Mesenchymal stem cell (in vitro differentiated cells and primary cell): Measurements from ENCODE around the gene CEMIP2.

Experiments used
- DNase-seq: peaks from one replicate; pipeline ENCODE4 v3.0.0-alpha.2; 2013
- H2AFZ ChIP-seq: one replicate; pipeline ENCODE4 v1.6.1; 2013; ENCODE audit warnings: low read depth, mild to moderate bottlenecking, control low read depth, inconsistent platforms, low read length, moderate library complexity
- H2AK5ac ChIP-seq: 2 replicates; pipeline ENCODE4 v1.6.1; 2013; ENCODE audit warnings: low read length, moderate library complexity, mild to moderate bottlenecking, inconsistent platforms; ENCODE audit not compliant: severe bottlenecking
- H2BK120ac ChIP-seq: one replicate; pipeline ENCODE4 v1.6.1; 2013; ENCODE audit warnings: low read depth, mild to moderate bottlenecking, inconsistent platforms, low read length, moderate library complexity
- H2BK12ac ChIP-seq, 2 experiments: one replicate each; pipeline ENCODE4 v1.6.1; 2013; ENCODE audit warnings: inconsistent platforms in 2 of 2, low read length in 2 of 2, mild to moderate bottlenecking in 2 of 2, moderate library complexity in 2 of 2, control low read depth in 1 of 2
- H2BK15ac ChIP-seq: one replicate; pipeline ENCODE4 v1.6.1; 2013; ENCODE audit warnings: mild to moderate bottlenecking, low read depth, inconsistent platforms; ENCODE audit not compliant: poor library complexity, severe bottlenecking
- H2BK5ac ChIP-seq: 2 replicates; pipeline ENCODE4 v1.6.1; 2013; ENCODE audit warnings: low read depth, mild to moderate bottlenecking, low read length, control low read depth, inconsistent platforms; ENCODE audit not compliant: poor library complexity, severe bottlenecking
- H3K14ac ChIP-seq, 2 experiments: one replicate each; pipeline ENCODE4 v1.6.1; 2013; ENCODE audit warnings: inconsistent platforms in 2 of 2, low read length in 2 of 2, control low read depth in 1 of 2, mild to moderate bottlenecking in 1 of 2, moderate library complexity in 1 of 2
- H3K18ac ChIP-seq, 2 experiments: one replicate each; pipeline ENCODE4 v1.6.1; 2013; ENCODE audit warnings: inconsistent platforms in 2 of 2, low read length in 2 of 2, control low read depth in 1 of 2, low read depth in 1 of 2, mild to moderate bottlenecking in 1 of 2
- H3K23ac ChIP-seq, 2 experiments: one replicate each; pipeline ENCODE4 v1.6.1; 2013; ENCODE audit warnings: inconsistent platforms in 2 of 2, low read length in 2 of 2, mild to moderate bottlenecking in 2 of 2, moderate library complexity in 2 of 2, control low read depth in 1 of 2
- H3K27ac ChIP-seq: 2 replicates; pipeline ENCODE4 v1.5.1; 2013; ENCODE audit warnings: mild to moderate bottlenecking, moderate library complexity, low read length, control low read depth, inconsistent platforms; ENCODE audit not compliant: poor library complexity, severe bottlenecking
- H3K27me3 ChIP-seq, 2 experiments: 2 replicates each; pipeline versions ENCODE4 v1.6.1 to v1.7.0; 2013; ENCODE audit warnings: low read length in 2 of 2, mild to moderate bottlenecking in 2 of 2, moderate library complexity in 2 of 2, control low read depth in 1 of 2, inconsistent platforms in 1 of 2; ENCODE audit not compliant: control insufficient read depth in 1 of 2, insufficient read depth in 1 of 2
- H3K36me3 ChIP-seq, 2 experiments: 2 replicates each; pipeline versions ENCODE4 v1.6.1 to v1.7.0; 2013; ENCODE audit warnings: low read length in 2 of 2, control low read depth in 1 of 2, inconsistent platforms in 1 of 2, low read depth in 1 of 2, mild to moderate bottlenecking in 1 of 2; ENCODE audit not compliant: insufficient read depth in 2 of 2, control insufficient read depth in 1 of 2
- H3K4ac ChIP-seq, 2 experiments: one replicate each; pipeline ENCODE4 v1.6.1; 2013; ENCODE audit warnings: inconsistent platforms in 2 of 2, low read length in 2 of 2, mild to moderate bottlenecking in 2 of 2, moderate library complexity in 2 of 2, control low read depth in 1 of 2, low read depth in 1 of 2
- H3K4me1 ChIP-seq: 2 replicates; pipeline ENCODE4 v1.6.1; 2013; ENCODE audit warnings: low read depth, low read length, control low read depth; ENCODE audit not compliant: control insufficient read depth, insufficient read depth
- H3K4me2 ChIP-seq: 2 replicates; pipeline ENCODE4 v1.6.1; 2013; ENCODE audit warnings: low read length, mild to moderate bottlenecking, inconsistent platforms; ENCODE audit not compliant: poor library complexity, severe bottlenecking
- H3K4me3 ChIP-seq, 2 experiments: 2 replicates each; pipeline versions ENCODE4 v1.5.1 to v1.7.0; 2013; ENCODE audit warnings: low read length in 2 of 2, mild to moderate bottlenecking in 2 of 2, control low read depth in 1 of 2, low read depth in 1 of 2; ENCODE audit not compliant: insufficient read depth in 1 of 2
- H3K79me1 ChIP-seq: replicated peaks from 2 replicates; pipeline ENCODE4 v1.6.1; 2013; ENCODE audit warnings: mild to moderate bottlenecking, control low read depth, low read length, inconsistent platforms; ENCODE audit not compliant: poor library complexity, severe bottlenecking
- H3K9ac ChIP-seq: 2 replicates; pipeline ENCODE4 v1.7.0; 2013; ENCODE audit warnings: mild to moderate bottlenecking, low read length, moderate library complexity
- H3K9me3 ChIP-seq: 2 replicates; pipeline ENCODE4 v1.7.0; 2013; ENCODE audit warnings: mild to moderate bottlenecking, low read length; ENCODE audit not compliant: control insufficient read depth
- H4K8ac ChIP-seq: one replicate; pipeline ENCODE4 v1.6.1; 2013; ENCODE audit warnings: inconsistent platforms, mild to moderate bottlenecking, low read length, moderate library complexity
- H4K91ac ChIP-seq: one replicate; pipeline ENCODE4 v1.6.1; 2013; ENCODE audit warnings: mild to moderate bottlenecking, low read length, inconsistent platforms
- whole genome bisulfite sequencing: methylation state at CpG from one replicate; pipeline ENCODE4 v1.1.7; 2013; ENCODE audit warnings: mixed read lengths; 5-methylcytosine and 5-hydroxymethylcytosine counted together

CEMIP2 gene

DNA sequence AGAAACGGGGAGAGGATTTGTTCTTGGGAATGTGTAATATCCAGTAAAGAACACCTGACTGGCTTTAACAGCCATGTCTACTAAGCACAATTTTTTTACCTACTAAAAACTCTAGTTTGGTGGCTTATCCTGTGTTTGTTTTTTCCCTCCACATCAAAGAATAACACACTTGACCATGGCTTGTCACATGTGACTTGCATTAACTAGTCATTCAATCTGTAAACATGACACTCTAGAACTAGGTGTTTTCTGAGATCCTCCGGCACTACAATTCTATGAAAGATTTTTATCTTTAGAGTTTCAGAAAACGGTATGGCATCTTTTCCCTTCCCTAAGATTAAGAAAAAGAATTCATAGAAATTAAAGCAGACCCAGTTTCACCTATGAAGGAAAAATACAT, 103.7 kb downstream of the CEMIP2 start:
- DNase-seq = no peak
- no peak overlapping the region for H3K23ac ChIP-seq
- no peak overlapping the region for H4K8ac ChIP-seq
- no peak overlapping the region for H2AFZ ChIP-seq
- H2AK5ac ChIP-seq = no peak overlapping the region
- no peak overlapping the region for H3K18ac ChIP-seq
- no peak overlapping the region for H2BK5ac ChIP-seq
- no peaks in the 10 kb centered on the region for H3K9me3 ChIP-seq
- H2BK12ac ChIP-seq = no peak overlapping the region
- H3K36me3 ChIP-seq = no peaks in the 10 kb centered on the region
- H2BK15ac ChIP-seq = no peak overlapping the region
- no peaks in the 10 kb centered on the region for H3K27me3 ChIP-seq
- H3K14ac ChIP-seq = no peak overlapping the region
- H2BK120ac ChIP-seq = no peak overlapping the region
- H3K4me1 ChIP-seq = no peaks in the 10 kb centered on the region
- H4K91ac ChIP-seq = no peak overlapping the region
- no peak overlapping the region for H3K9ac ChIP-seq
- WGBS = 100% methylated on average over 2 of the region's 3 CpGs
- peak overlapping the region; percentile 74 for H3K27ac ChIP-seq
- no peaks in the 10 kb centered on the region for H3K79me1 ChIP-seq
- H3K4me2 ChIP-seq = no peak overlapping the region
- no peak overlapping the region for H3K4ac ChIP-seq
- no peak overlapping the region for H3K4me3 ChIP-seq

DNA sequence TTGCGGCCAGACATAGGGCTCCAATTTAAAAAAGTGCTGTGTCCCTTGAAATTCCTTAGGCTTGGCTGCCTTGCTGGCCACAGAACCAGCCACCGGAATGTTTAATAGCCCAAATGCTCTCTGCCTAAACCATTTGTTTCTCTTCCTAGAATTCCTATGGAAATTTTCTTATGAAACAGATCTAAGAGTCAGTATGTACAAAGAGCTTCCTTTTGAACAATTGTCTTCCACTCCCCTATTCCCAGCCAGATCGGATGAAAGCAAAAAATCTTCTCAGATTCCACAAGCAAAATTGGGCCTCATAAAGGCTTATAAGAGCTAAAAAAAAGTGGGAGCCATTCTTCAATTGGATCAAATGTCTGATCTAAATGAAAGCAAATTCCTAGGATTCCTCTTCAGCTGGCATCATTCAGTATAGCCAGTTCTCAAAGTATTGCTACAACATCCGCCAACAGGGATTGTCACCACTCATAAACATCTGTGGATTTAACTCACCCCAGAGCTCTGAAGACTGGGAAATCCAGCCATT, 104.3 kb downstream of the CEMIP2 start:
- Histone ChIP-seq H3K9ac (no peak overlapping the region), H3K36me3 (no peaks in the 10 kb centered on the region), H3K4me3 (no peak overlapping the region), H2AK5ac (no peak overlapping the region), H3K4me2 (no peak overlapping the region), H2BK120ac (no peak overlapping the region), H3K14ac (no peak overlapping the region), H2BK5ac (no peak overlapping the region), H2BK15ac (no peak overlapping the region), H3K27ac (peak overlapping the region; percentile 74), H2AFZ (no peak overlapping the region), H3K27me3 (no peaks in the 10 kb centered on the region), H3K9me3 (no peaks in the 10 kb centered on the region), H4K8ac (no peak overlapping the region), H3K23ac (no peak overlapping the region), H4K91ac (no peak overlapping the region), H3K4ac (no peak overlapping the region), H3K4me1 (no peaks in the 10 kb centered on the region), H3K18ac (no peak overlapping the region), H3K79me1 (no peaks in the 10 kb centered on the region), H2BK12ac (no peak overlapping the region)
- peak; percentile 25 for DNase-seq
- 90% methylated on average over 4 of the region's 4 CpGs for WGBS

DNA sequence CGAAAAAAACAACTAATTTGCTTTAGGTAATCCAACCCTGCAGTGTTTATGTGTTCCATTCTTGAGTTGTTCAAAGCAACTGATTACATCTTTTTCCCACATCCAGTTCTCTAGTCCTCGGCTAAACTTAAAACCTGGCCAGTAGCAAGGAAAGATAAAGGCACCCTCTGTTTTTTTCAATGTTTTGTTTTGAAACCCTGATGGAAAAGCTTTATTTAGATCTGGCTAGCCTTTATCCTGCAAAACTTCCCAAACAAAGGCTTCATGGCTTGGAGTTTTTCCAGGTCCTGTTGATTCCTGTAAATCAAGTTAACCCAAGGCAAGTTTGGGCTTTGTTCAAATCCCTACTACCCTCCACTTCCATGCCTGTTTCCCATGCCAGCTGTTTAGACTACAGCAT, 105.1 kb downstream of the CEMIP2 start:
- 85% methylated on average over 1 of the region's 2 CpGs for WGBS
- Histone ChIP-seq H3K9me3 (no peaks in the 10 kb centered on the region), H2BK15ac (no peak overlapping the region), H3K4me3 (no peak overlapping the region), H2AFZ (no peak overlapping the region), H3K9ac (no peak overlapping the region), H2AK5ac (no peak overlapping the region), H3K36me3 (no peaks in the 10 kb centered on the region), H4K8ac (no peak overlapping the region), H3K4ac (no peak overlapping the region), H2BK120ac (no peak overlapping the region), H3K18ac (no peak overlapping the region), H3K27me3 (no peaks in the 10 kb centered on the region), H2BK12ac (peak overlapping the region in 1 of 2 experiments; percentile 14), H3K27ac (peak overlapping the region; percentile 74), H4K91ac (no peak overlapping the region), H3K14ac (no peak overlapping the region), H3K4me2 (no peak overlapping the region), H2BK5ac (no peak overlapping the region), H3K23ac (no peak overlapping the region), H3K79me1 (no peaks in the 10 kb centered on the region), H3K4me1 (no peaks in the 10 kb centered on the region)
- peak; percentile 18 for DNase-seq

DNA sequence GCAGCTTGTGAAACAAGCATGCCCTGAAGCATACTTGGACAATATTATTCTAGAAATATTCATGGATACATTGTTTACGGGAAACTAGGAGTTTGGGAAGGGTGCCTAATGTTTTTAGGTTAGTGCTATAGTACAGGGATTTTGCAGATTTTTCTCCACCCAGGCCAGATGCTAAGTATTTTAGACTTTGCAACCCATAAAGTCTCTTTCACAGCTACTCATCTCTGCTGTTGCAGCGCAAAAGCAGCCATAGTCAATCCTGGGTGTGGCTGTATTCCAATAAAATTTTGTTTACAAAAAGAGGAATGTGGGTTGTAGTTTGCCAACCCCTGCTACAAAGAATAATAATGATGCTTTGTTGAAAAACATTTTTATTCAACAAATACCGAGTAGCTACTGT, 106.2 kb downstream of the CEMIP2 start:
- H2AFZ ChIP-seq = no peak overlapping the region
- no peak overlapping the region for H3K27ac ChIP-seq
- no peak overlapping the region for H2BK5ac ChIP-seq
- no peak overlapping the region for H3K4me2 ChIP-seq
- H3K4me3 ChIP-seq = no peak overlapping the region
- H3K14ac ChIP-seq = no peak overlapping the region
- no peak overlapping the region for H2AK5ac ChIP-seq
- no peak overlapping the region for H4K91ac ChIP-seq
- no peaks in the 10 kb centered on the region for H3K36me3 ChIP-seq
- H3K27me3 ChIP-seq = no peaks in the 10 kb centered on the region
- H3K23ac ChIP-seq = no peak overlapping the region
- no peaks in the 10 kb centered on the region for H3K4me1 ChIP-seq
- H2BK15ac ChIP-seq = no peak overlapping the region
- H2BK12ac ChIP-seq = no peak overlapping the region
- H2BK120ac ChIP-seq = no peak overlapping the region
- no peak for DNase-seq
- WGBS = 100% methylated on average over 2 of the region's 3 CpGs
- no peak overlapping the region for H3K4ac ChIP-seq
- H3K9ac ChIP-seq = no peak overlapping the region
- no peaks in the 10 kb centered on the region for H3K9me3 ChIP-seq
- no peaks in the 10 kb centered on the region for H3K79me1 ChIP-seq
- no peak overlapping the region for H3K18ac ChIP-seq
- no peak overlapping the region for H4K8ac ChIP-seq
